HepG2 (cell line): ENCODE measurements around the gene HNRNPAB. TPM values are rescaled to one million over a fixed set of nuclear protein-coding genes. Genes with fewer than 3 reads are reported as not detected.
A peak's percentile ranks its signal among the peaks of the same experiment; 100 is the strongest.

Experiments used
- ARNT ChIP-seq: fragments of 450-650 bp; IDR thresholded peaks from 2 replicates; pipeline ENCODE4 v1.6.1; 2017
- ERF ChIP-seq: IDR thresholded peaks from 2 replicates; pipeline ENCODE4 v1.6.1; 2018; ENCODE audit warnings: missing biosample characterization, missing genetic modification reagents
- JARID2 ChIP-seq: sonication (generic); formaldehyde crosslinking; IDR thresholded peaks from 2 replicates; pipeline ENCODE4 v1.8.1; 2023; ENCODE audit warnings: missing genetic modification reagents, inconsistent platforms; ENCODE audit not compliant: insufficient replicate concordance
- MAZ ChIP-seq, 2 experiments: sonication (generic) in 1 of 2; formaldehyde crosslinking in 1 of 2; IDR thresholded peaks; 2 replicates each; pipeline versions ENCODE4 v1.5.0 to v1.6.1; 2012 to 2020; ENCODE audit warnings: low read depth in 2 of 2, mild to moderate bottlenecking in 2 of 2, borderline replicate concordance in 1 of 2, improper control_type of control experiment in 1 of 2, low read length in 1 of 2, missing genetic modification reagents in 1 of 2, moderate library complexity in 1 of 2
- SMYD3 ChIP-seq: sonication (generic); formaldehyde crosslinking; IDR thresholded peaks from 2 replicates; pipeline ENCODE4 v1.8.1; 2023; ENCODE audit warnings: mild to moderate bottlenecking, missing genetic modification reagents
- ZBTB25 ChIP-seq: IDR thresholded peaks from 2 replicates; pipeline ENCODE4 v1.6.1; 2018; ENCODE audit warnings: missing genetic modification reagents
- ZFP36 ChIP-seq: fragments of 150-350 bp; IDR thresholded peaks from 2 replicates; pipeline ENCODE4 v1.6.1; 2018; ENCODE audit warnings: borderline replicate concordance, low read length, low read depth; ENCODE audit not compliant: partially characterized antibody
- ZFX ChIP-seq: sonication (generic); formaldehyde crosslinking; IDR thresholded peaks from 2 replicates; pipeline ENCODE4 v1.4.0; 2020; ENCODE audit warnings: mild to moderate bottlenecking, low read depth, missing genetic modification reagents, moderate library complexity
- ZNF350 ChIP-seq: sonication (generic); formaldehyde crosslinking; IDR thresholded peaks from 2 replicates; pipeline ENCODE4 v1.4.0; 2020; ENCODE audit warnings: mild to moderate bottlenecking, low read depth, missing genetic modification reagents, borderline replicate concordance
- ZNF354B ChIP-seq: sonication (generic); formaldehyde crosslinking; IDR thresholded peaks from 2 replicates; pipeline ENCODE4 v1.8.0; 2022; ENCODE audit warnings: mild to moderate bottlenecking, missing genetic modification reagents
- polyA plus RNA-seq, 8 experiments: library from polyadenylated mRNA; depleted of rRNA in 3 of 8; stranded (reverse) in 7 of 8; unstranded in 1 of 8; fragments of >200 nt; fragmentation: Illumina TruSeq in 4 of 8; extraction: Trizol in 4 of 8; gene quantifications; 2 replicates each; pipeline versions ENCODE4 v1.2.1 to v1.2.3, GENCODE V29; 2011 to 2016; ENCODE audit warnings: low read depth in 4 of 8, missing spikeins in 1 of 8, mixed read lengths in 1 of 8; ENCODE audit not compliant: insufficient read depth in 1 of 8
- total RNA-seq, 5 experiments: library from RNA; depleted of rRNA; stranded (reverse); fragments of >200 nt; fragmentation: Illumina TruSeq; extraction: Trizol; gene quantifications; 2 replicates each; pipeline ENCODE4 v1.2.3, GENCODE V29; 2016; ENCODE audit warnings: low read depth in 1 of 5
- TF ChIP-seq, protein P1 (sequence below): sonication (generic); formaldehyde crosslinking; conservative IDR thresholded peaks from 2 replicates; pipeline ENCODE4 v1.4.0; 2020; ENCODE audit warnings: mild to moderate bottlenecking, missing genetic modification reagents, moderate library complexity
- TF ChIP-seq, protein P2 (sequence below): sonication (generic); formaldehyde crosslinking; IDR thresholded peaks from 2 replicates; pipeline ENCODE4 v1.8.0; 2022; ENCODE audit warnings: mild to moderate bottlenecking, missing genetic modification reagents; ENCODE audit not compliant: insufficient replicate concordance
- TF ChIP-seq, protein P3 (sequence below): sonication (generic); formaldehyde crosslinking; IDR thresholded peaks from 2 replicates; pipeline ENCODE4 v1.9.0; 2022; ENCODE audit warnings: missing genetic modification reagents, mild to moderate bottlenecking, borderline replicate concordance
- TF ChIP-seq, protein P4 (sequence below): sonication (generic); formaldehyde crosslinking; IDR thresholded peaks from 2 replicates; pipeline ENCODE4 v1.4.0; 2020; ENCODE audit warnings: mild to moderate bottlenecking, missing genetic modification reagents, borderline replicate concordance
- TF ChIP-seq, protein P5 (sequence below): sonication (generic); formaldehyde crosslinking; IDR thresholded peaks from 2 replicates; pipeline ENCODE4 v1.8.0; 2022; ENCODE audit warnings: mild to moderate bottlenecking, missing genetic modification reagents, moderate library complexity

Gene HNRNPAB
- total and polyA plus RNA-seq, 2 of the 13 experiments (the other 11 are each of a cell fraction or from before 2014, with no cell fraction given): 62.6 to 111 TPM

DNA sequence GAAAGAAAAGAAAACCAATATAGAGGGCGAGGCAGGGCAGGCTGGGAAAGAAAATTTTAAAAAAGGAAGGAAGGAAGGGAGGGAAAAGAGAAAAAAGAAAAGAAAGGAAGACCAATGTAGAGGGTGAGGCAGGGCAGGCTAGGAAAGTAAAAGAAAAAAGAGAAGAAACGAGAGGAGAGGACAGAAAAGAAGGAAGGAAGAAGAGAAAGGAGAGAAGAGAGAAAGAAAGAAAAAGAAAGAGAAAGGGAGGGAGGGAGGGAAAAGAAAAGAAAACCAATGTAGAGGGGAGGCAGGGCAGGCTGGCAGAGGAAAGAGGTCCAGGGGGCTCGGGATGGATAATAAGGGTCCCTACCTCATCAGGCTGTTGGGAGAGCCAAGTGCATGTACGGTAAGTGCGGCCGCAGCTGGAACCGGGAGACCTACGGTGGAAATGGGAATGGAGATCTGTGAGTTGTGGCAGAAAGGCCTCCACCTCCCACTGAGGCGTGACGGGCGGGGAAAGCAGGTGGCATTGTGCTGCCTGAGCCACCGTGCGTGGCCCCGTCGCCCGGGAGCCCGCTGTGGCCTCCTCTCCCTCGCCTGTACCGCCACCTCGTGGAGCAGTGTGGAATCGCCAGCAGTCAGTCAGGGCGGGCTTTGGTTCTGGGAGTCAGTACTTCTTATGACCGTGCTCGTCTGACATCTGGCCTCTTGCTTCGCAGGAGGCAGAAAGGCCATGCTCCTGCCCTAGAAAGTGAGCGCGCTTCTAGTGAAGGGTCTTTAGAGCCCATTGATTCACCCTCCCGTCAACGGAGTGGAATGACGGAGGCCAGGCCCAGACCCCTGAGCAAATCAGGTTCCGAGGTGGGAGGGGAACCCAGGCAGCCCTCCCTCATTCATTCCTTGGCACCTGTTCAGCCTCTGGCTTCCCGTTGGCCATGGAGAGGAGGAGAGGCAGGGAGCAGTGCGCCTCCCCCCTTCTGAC is 40.3 kb upstream of the HNRNPAB start (continued):
- TF ChIP-seq, protein P1, sequence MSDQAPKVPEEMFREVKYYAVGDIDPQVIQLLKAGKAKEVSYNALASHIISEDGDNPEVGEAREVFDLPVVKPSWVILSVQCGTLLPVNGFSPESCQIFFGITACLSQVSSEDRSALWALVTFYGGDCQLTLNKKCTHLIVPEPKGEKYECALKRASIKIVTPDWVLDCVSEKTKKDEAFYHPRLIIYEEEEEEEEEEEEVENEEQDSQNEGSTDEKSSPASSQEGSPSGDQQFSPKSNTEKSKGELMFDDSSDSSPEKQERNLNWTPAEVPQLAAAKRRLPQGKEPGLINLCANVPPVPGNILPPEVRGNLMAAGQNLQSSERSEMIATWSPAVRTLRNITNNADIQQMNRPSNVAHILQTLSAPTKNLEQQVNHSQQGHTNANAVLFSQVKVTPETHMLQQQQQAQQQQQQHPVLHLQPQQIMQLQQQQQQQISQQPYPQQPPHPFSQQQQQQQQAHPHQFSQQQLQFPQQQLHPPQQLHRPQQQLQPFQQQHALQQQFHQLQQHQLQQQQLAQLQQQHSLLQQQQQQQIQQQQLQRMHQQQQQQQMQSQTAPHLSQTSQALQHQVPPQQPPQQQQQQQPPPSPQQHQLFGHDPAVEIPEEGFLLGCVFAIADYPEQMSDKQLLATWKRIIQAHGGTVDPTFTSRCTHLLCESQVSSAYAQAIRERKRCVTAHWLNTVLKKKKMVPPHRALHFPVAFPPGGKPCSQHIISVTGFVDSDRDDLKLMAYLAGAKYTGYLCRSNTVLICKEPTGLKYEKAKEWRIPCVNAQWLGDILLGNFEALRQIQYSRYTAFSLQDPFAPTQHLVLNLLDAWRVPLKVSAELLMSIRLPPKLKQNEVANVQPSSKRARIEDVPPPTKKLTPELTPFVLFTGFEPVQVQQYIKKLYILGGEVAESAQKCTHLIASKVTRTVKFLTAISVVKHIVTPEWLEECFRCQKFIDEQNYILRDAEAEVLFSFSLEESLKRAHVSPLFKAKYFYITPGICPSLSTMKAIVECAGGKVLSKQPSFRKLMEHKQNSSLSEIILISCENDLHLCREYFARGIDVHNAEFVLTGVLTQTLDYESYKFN (CRISPR knock-in tag): no peak
- TF ChIP-seq ARNT (no peak), ZNF354B (CRISPR knock-in tag) (no peak), ZFX (CRISPR knock-in tag) (no peak), JARID2 (CRISPR knock-in tag) (no peak), ZFP36 (peak; percentile 19), SMYD3 (CRISPR knock-in tag) (no peak), ERF (CRISPR knock-in tag) (0 out of 2 replicates have a peak, but pooled peaks have one; percentile 32), ZNF350 (CRISPR knock-in tag) (peak; percentile 34; the same call in 1 of the 2 replicates), ZBTB25 (CRISPR knock-in tag) (peak; percentile 74; the same call in 1 of the 2 replicates), MAZ (IDR thresholded peaks at IDR 0.05; ENCODE audit: borderline replicate concordance, low read depth, low read length) (no peak), MAZ (CRISPR knock-in tag; IDR thresholded peaks at IDR 0.05; ENCODE audit: low read depth) (peak; percentile 46; the same call in 1 of the 2 replicates)
- TF ChIP-seq, protein P2, sequence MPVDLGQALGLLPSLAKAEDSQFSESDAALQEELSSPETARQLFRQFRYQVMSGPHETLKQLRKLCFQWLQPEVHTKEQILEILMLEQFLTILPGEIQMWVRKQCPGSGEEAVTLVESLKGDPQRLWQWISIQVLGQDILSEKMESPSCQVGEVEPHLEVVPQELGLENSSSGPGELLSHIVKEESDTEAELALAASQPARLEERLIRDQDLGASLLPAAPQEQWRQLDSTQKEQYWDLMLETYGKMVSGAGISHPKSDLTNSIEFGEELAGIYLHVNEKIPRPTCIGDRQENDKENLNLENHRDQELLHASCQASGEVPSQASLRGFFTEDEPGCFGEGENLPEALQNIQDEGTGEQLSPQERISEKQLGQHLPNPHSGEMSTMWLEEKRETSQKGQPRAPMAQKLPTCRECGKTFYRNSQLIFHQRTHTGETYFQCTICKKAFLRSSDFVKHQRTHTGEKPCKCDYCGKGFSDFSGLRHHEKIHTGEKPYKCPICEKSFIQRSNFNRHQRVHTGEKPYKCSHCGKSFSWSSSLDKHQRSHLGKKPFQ (CRISPR knock-in tag): no peak
- TF ChIP-seq, protein P3, sequence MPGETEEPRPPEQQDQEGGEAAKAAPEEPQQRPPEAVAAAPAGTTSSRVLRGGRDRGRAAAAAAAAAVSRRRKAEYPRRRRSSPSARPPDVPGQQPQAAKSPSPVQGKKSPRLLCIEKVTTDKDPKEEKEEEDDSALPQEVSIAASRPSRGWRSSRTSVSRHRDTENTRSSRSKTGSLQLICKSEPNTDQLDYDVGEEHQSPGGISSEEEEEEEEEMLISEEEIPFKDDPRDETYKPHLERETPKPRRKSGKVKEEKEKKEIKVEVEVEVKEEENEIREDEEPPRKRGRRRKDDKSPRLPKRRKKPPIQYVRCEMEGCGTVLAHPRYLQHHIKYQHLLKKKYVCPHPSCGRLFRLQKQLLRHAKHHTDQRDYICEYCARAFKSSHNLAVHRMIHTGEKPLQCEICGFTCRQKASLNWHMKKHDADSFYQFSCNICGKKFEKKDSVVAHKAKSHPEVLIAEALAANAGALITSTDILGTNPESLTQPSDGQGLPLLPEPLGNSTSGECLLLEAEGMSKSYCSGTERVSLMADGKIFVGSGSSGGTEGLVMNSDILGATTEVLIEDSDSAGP: no peak; the same call in 1 of the 2 replicates
- TF ChIP-seq, protein P4, sequence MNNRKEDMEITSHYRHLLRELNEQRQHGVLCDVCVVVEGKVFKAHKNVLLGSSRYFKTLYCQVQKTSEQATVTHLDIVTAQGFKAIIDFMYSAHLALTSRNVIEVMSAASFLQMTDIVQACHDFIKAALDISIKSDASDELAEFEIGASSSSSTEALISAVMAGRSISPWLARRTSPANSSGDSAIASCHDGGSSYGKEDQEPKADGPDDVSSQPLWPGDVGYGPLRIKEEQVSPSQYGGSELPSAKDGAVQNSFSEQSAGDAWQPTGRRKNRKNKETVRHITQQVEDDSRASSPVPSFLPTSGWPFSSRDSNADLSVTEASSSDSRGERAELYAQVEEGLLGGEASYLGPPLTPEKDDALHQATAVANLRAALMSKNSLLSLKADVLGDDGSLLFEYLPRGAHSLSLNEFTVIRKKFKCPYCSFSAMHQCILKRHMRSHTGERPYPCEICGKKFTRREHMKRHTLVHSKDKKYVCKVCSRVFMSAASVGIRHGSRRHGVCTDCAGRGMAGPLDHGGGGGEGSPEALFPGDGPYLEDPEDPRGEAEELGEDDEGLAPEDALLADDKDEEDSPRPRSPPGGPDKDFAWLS (CRISPR knock-in tag): no peak
- TF ChIP-seq, protein P5, sequence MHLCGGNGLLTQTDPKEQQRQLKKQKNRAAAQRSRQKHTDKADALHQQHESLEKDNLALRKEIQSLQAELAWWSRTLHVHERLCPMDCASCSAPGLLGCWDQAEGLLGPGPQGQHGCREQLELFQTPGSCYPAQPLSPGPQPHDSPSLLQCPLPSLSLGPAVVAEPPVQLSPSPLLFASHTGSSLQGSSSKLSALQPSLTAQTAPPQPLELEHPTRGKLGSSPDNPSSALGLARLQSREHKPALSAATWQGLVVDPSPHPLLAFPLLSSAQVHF: no peak
